Thyroid gland (tissue), 4 donors: ENCODE data around the gene CRIP1. TPM values are rescaled to one million over a fixed set of nuclear protein-coding genes. Genes with fewer than 3 reads are reported as not detected.

Experiments used
- DNase-seq, 2 donors: peaks; one replicate each; pipeline ENCODE4 v3.0.0-alpha.2; 2019
- H3K27ac ChIP-seq, 3 donors: fragments of 200-600 bp; sonication (generic); 1 replicate in 2 of 3; 2 replicates in 1 of 3; pipeline ENCODE4 v1.5.1; 2016 to 2019; ENCODE audit warnings: mild to moderate bottlenecking in 1 of 3, moderate library complexity in 1 of 3
- H3K27me3 ChIP-seq: fragments of 200-600 bp; sonication (generic); one replicate; pipeline ENCODE4 v1.5.1; 2019
- H3K36me3 ChIP-seq, 2 donors: fragments of 200-600 bp; sonication (generic); one replicate each; pipeline ENCODE4 v1.5.1; 2016 to 2019
- H3K4me1 ChIP-seq, 2 donors: fragments of 200-600 bp; sonication (generic); one replicate each; pipeline ENCODE4 v1.5.1; 2017 to 2019
- H3K4me3 ChIP-seq, 3 donors: fragments of 200-600 bp; sonication (generic); replicated peaks in 1 of 3; 1 replicate in 2 of 3; 2 replicates in 1 of 3; pipeline ENCODE4 v1.5.1; 2016; ENCODE audit warnings: mild to moderate bottlenecking in 1 of 3
- H3K9me3 ChIP-seq: fragments of 200-600 bp; sonication (generic); one replicate; pipeline ENCODE4 v1.5.1; 2017
- CTCF ChIP-seq, 6 experiments: fragments of 200-600 bp in 3 of 6; fragments of 450-650 bp in 3 of 6; sonication (generic) in 3 of 6; IDR thresholded peaks; one replicate each; pipeline ENCODE4 v1.5.1; 2016 to 2019; ENCODE audit warnings: antibody characterized with exemption in 6 of 6, mild to moderate bottlenecking in 2 of 6, inconsistent platforms in 1 of 6, moderate library complexity in 1 of 6
- POLR2A ChIP-seq, 2 donors: fragments of 450-650 bp; IDR thresholded peaks; one replicate each; pipeline ENCODE4 v1.6.1; 2017; ENCODE audit warnings: antibody characterized with exemption in 2 of 2, mild to moderate bottlenecking in 2 of 2, moderate library complexity in 1 of 2
- WGBS, 2 donors: methylation state at CpG; one replicate each; pipeline ENCODE4 v1.1.5; 2017; 5-methylcytosine and 5-hydroxymethylcytosine counted together
- intact Hi-C: fragments of 100-400 bp; cut with DNase I; formaldehyde crosslinking; loops from one replicate; pipeline ENCODE4 v1.15.1; 2023
- total RNA-seq, 4 donors: library from RNA; depleted of rRNA; stranded (reverse); fragments of >200 nt; gene quantifications; one replicate each; pipeline ENCODE4 v1.2.3, GENCODE V29; 2016

Gene CRIP1
- total RNA-seq, 4 donors from 2014 or later: 6.0 to 30.8 (median 18.5) TPM

GRCh38 chr14:105450864-105451720 is 35.6 kb upstream of the CRIP1 start:
- no peaks in the 10 kb centered on the region for H3K9me3 ChIP-seq
- no peak overlapping the region for H3K27ac ChIP-seq
- H3K36me3 ChIP-seq: peaks cover 23 to 41% of the 10 kb centered on the region in 2 donors
- intact Hi-C loops: no loop called here
- peaks cover 3 to 9% of the 10 kb centered on the region in 2 donors for H3K4me1 ChIP-seq
- H3K27me3 ChIP-seq: no peaks in the 10 kb centered on the region
- WGBS, 2 donors: 88 to 92% methylated on average over 15 to 20 of the region's 29 CpGs
- no peak overlapping the region for H3K4me3 ChIP-seq
- no peak for TF ChIP-seq CTCF (IDR thresholded peaks at IDR 0.05)
- TF ChIP-seq POLR2A (IDR thresholded peaks at IDR 0.05): no peak
- DNase-seq: no peak

GRCh38 chr14:105452963-105453362 is 33.7 kb upstream of the CRIP1 start:
- Histone ChIP-seq H3K27me3 (no peaks in the 10 kb centered on the region), H3K9me3 (no peaks in the 10 kb centered on the region), H3K36me3 (peaks cover 33 to 41% of the 10 kb centered on the region in 2 donors), H3K4me3 (no peak overlapping the region), H3K27ac (no peak overlapping the region), H3K4me1 (peaks cover 3 to 9% of the 10 kb centered on the region in 2 donors)
- intact Hi-C loops: no loop called here
- 50 to 91% methylated on average over 2 to 14 of the region's 14 CpGs for WGBS, 2 donors
- no peak for DNase-seq
- TF ChIP-seq POLR2A (IDR thresholded peaks at IDR 0.05) (no peak), CTCF (IDR thresholded peaks at IDR 0.05) (no peak)

GRCh38 chr14:105453847-105454246 is 32.8 kb upstream of the CRIP1 start:
- H3K9me3 ChIP-seq: no peaks in the 10 kb centered on the region
- intact Hi-C loops: no loop called here
- 91 to 95% methylated on average over 12 to 13 of the region's 14 CpGs for WGBS, 2 donors
- no peaks in the 10 kb centered on the region for H3K27me3 ChIP-seq
- H3K27ac ChIP-seq: no peak overlapping the region
- peaks cover 2% of the 10 kb centered on the region in 2 donors for H3K4me1 ChIP-seq
- H3K4me3 ChIP-seq: no peak overlapping the region
- TF ChIP-seq POLR2A (IDR thresholded peaks at IDR 0.05) (no peak), CTCF (IDR thresholded peaks at IDR 0.05) (no peak)
- H3K36me3 ChIP-seq: peaks cover 33 to 41% of the 10 kb centered on the region in 2 donors
- no peak for DNase-seq

GRCh38 chr14:105455086-105455640 is 31.5 kb upstream of the CRIP1 start:
- WGBS, 2 donors: 91% methylated on average over 21 to 22 of the region's 22 CpGs
- TF ChIP-seq CTCF (IDR thresholded peaks at IDR 0.05) (no peak), POLR2A (IDR thresholded peaks at IDR 0.05) (no peak)
- H3K27ac ChIP-seq: no peak overlapping the region
- H3K4me1 ChIP-seq: no peaks in the 10 kb centered on the region
- H3K4me3 ChIP-seq: no peak overlapping the region
- H3K9me3 ChIP-seq: no peaks in the 10 kb centered on the region
- DNase-seq: no peak
- peaks cover 30 to 39% of the 10 kb centered on the region in 2 donors for H3K36me3 ChIP-seq
- intact Hi-C loops: no loop called here
- H3K27me3 ChIP-seq: no peaks in the 10 kb centered on the region
